Central memory CD4-positive, alpha-beta T cell (primary cell): ENCODE data around the gene FIS1.
"Not testable (repeated sequence)": the region's sequence is repeated elsewhere in the genome, so short reads cannot be mapped to it uniquely, and the experiment has no call there.

Experiments
- DNase-seq: peaks from one replicate; pipeline ENCODE4 v3.0.0; 2022

FIS1 gene

DNA sequence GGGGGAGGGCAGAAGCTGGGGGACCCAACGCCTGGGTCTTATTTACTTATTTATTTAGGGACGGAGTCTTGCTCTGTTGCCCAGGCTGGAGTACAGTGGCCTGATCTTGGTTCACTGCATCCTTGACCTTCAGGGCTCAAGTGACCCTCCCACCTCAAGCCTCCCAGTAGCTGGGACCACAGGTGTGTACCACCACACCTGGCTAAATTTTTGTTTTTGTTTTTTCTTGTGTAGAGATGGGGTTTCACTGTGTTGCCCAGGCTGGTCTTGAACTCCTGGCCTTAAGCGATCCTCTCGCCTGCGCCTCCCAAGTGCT, 42.3 kb downstream of the FIS1 start:
- DNase-seq, result no peak

DNA sequence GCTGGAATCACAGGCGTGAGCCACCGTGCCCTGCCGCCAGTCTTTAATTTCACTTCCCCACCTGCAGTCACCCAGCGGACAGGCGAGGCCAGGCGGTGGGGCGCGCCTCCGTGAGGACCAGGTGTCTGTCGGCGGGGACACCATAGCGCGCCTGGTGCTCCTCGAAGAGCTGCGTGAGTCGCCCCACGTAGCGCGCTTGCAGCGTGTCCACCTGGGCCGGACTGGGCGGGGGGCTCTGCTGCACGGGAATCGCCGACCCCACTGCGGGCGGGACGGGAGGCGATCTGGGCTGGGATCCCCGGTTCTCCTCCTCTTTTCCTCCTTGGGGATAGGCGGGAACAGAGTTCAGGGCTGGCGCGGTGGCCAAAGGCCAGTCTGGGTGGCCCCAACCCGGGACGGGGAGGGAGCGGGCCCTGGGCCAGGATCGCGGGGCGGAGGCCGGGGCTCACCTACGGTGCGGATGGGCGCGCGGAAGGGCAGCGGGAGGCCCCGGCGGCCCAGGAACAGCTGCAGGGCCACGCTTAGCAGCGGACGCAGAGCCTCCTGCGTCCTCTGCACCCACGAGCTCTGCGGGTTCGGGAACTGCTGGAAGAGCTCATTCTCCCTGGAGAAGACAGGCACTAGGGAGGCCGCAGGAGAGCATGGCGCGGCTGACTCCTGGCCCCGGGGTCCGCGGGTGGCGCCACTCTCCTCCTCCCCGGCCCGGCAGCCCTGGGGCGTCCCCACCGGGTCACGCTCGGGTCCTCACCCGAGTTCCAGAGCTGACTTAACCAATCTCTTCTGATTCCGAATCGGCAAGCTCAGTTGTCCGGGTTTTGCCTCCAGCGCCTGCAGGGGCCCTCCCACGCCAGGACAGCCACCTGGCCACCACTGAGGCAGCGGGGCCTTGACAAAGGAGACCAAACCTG, 42.9 kb downstream of the FIS1 start:
- DNase-seq, result no peak

GRCh38 chr7:101200862-101201599, 43.9 kb downstream of the FIS1 start, which contains the start of gene MOGAT3:
Gene MOGAT3, minus strand, starts transcription at chr7:101201036. Its CDS starts 182 bp downstream, at chr7:101200854.
- DNase-seq, result no peak

DNA sequence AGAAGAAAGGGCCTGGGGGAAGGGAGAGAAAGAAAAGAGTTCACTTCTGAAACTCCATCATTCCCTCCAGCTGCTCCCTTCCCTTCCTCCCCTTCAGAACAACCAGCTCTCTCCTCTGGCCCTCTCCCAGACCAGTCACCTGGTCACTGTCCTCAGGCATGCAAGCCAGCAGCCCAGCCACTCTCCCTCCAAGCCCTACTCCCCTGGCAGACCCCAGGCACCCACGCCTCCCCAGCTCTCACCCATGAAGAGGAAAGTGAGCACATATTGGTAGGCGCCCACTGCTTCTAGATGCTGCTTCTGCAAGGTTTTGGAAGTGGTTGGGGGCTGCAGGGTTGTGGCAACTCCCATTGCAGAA, 44.4 kb downstream of the FIS1 start:
- no peak for DNase-seq

GRCh38 chr7:101199522-101199921, 45.4 kb downstream of the FIS1 start:
- not testable (repeated sequence) for DNase-seq

DNA sequence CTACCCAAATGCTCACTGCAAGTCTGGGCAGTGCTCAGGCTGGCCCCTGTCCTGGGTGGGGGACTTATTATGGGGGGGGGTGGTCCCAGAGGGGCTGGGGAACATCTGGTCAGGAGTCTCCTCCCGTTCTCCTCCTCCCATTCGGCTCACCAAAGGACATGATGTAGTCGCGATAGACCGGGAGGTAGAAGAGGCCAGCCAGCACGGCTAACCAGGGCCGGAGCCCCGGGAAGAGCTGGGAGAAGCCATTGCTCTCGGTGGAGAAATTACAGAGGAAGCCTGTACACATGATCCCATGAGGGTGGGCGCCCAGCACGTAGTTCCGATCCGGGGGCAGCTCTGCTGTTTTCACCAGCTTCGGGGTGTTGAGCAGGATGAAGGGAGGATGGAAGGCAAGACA, 46.4 kb downstream of the FIS1 start:
- no peak for DNase-seq

- DNase-seq, result no peak
These were observed 46.9 kb downstream of the FIS1 start for GRCh38 chr7:101197991-101198390.

- DNase-seq, result no peak
These were observed 49.0 kb downstream of the FIS1 start for GRCh38 chr7:101195884-101196283.
